Thyroid gland (tissue), 4 donors: ENCODE data around the gene CDH4. TPM values are rescaled to one million over a fixed set of nuclear protein-coding genes. Genes with fewer than 3 reads are reported as not detected.

Source experiments
- DNase-seq, 2 donors: peaks; one replicate each; pipeline ENCODE4 v3.0.0-alpha.2; 2019
- H3K27ac ChIP-seq, 3 donors: fragments of 200-600 bp; sonication (generic); 1 replicate in 2 of 3; 2 replicates in 1 of 3; pipeline ENCODE4 v1.5.1; 2016 to 2019; ENCODE audit warnings: mild to moderate bottlenecking in 1 of 3, moderate library complexity in 1 of 3
- H3K27me3 ChIP-seq: fragments of 200-600 bp; sonication (generic); one replicate; pipeline ENCODE4 v1.5.1; 2019
- H3K36me3 ChIP-seq, 2 donors: fragments of 200-600 bp; sonication (generic); one replicate each; pipeline ENCODE4 v1.5.1; 2016 to 2019
- H3K4me1 ChIP-seq, 2 donors: fragments of 200-600 bp; sonication (generic); one replicate each; pipeline ENCODE4 v1.5.1; 2017 to 2019
- H3K4me3 ChIP-seq, 3 donors: fragments of 200-600 bp; sonication (generic); replicated peaks in 1 of 3; 1 replicate in 2 of 3; 2 replicates in 1 of 3; pipeline ENCODE4 v1.5.1; 2016; ENCODE audit warnings: mild to moderate bottlenecking in 1 of 3
- H3K9me3 ChIP-seq: fragments of 200-600 bp; sonication (generic); one replicate; pipeline ENCODE4 v1.5.1; 2017
- CTCF ChIP-seq, 6 experiments: fragments of 200-600 bp in 3 of 6; fragments of 450-650 bp in 3 of 6; sonication (generic) in 3 of 6; IDR thresholded peaks; one replicate each; pipeline ENCODE4 v1.5.1; 2016 to 2019; ENCODE audit warnings: antibody characterized with exemption in 6 of 6, mild to moderate bottlenecking in 2 of 6, inconsistent platforms in 1 of 6, moderate library complexity in 1 of 6
- POLR2A ChIP-seq, 2 donors: fragments of 450-650 bp; IDR thresholded peaks; one replicate each; pipeline ENCODE4 v1.6.1; 2017; ENCODE audit warnings: antibody characterized with exemption in 2 of 2, mild to moderate bottlenecking in 2 of 2, moderate library complexity in 1 of 2
- WGBS, 2 donors: methylation state at CpG; one replicate each; pipeline ENCODE4 v1.1.5; 2017; 5-methylcytosine and 5-hydroxymethylcytosine counted together
- intact Hi-C: fragments of 100-400 bp; cut with DNase I; formaldehyde crosslinking; loops from one replicate; pipeline ENCODE4 v1.15.1; 2023
- total RNA-seq, 4 donors: library from RNA; depleted of rRNA; stranded (reverse); fragments of >200 nt; gene quantifications; one replicate each; pipeline ENCODE4 v1.2.3, GENCODE V29; 2016

CDH4 gene
- total RNA-seq, 4 donors from 2014 or later, result 0.22 to 0.29 (median 0.29) TPM; not detected in 1

GRCh38 chr20:61517419-61517818, 265.4 kb downstream of the CDH4 start:
- 66 to 82% methylated on average over 9 of the region's 9 CpGs for WGBS, 2 donors
- H3K36me3 ChIP-seq, result no peaks in the 10 kb centered on the region
- H3K27me3 ChIP-seq, result no peaks in the 10 kb centered on the region
- no peak overlapping the region for H3K27ac ChIP-seq
- H3K4me1 ChIP-seq, result no peaks in the 10 kb centered on the region
- TF ChIP-seq CTCF (IDR thresholded peaks at IDR 0.05) (no peak), POLR2A (IDR thresholded peaks at IDR 0.05) (no peak)
- intact Hi-C loops, result no loop called here
- no peak overlapping the region for H3K4me3 ChIP-seq
- no peaks in the 10 kb centered on the region for H3K9me3 ChIP-seq
- no peak for DNase-seq

GRCh38 chr20:61518424-61518951, 266.4 kb downstream of the CDH4 start:
- no peaks in the 10 kb centered on the region for H3K27me3 ChIP-seq
- H3K36me3 ChIP-seq, result no peaks in the 10 kb centered on the region
- no peak overlapping the region for H3K27ac ChIP-seq
- intact Hi-C loops, result no loop called here
- no peak overlapping the region for H3K4me3 ChIP-seq
- DNase-seq, result no peak
- no peaks in the 10 kb centered on the region for H3K4me1 ChIP-seq
- no peak for TF ChIP-seq CTCF (IDR thresholded peaks at IDR 0.05)
- TF ChIP-seq POLR2A (IDR thresholded peaks at IDR 0.05), result no peak
- WGBS, 2 donors, result 90 to 94% methylated on average over 5 of the region's 5 CpGs
- no peaks in the 10 kb centered on the region for H3K9me3 ChIP-seq

DNA sequence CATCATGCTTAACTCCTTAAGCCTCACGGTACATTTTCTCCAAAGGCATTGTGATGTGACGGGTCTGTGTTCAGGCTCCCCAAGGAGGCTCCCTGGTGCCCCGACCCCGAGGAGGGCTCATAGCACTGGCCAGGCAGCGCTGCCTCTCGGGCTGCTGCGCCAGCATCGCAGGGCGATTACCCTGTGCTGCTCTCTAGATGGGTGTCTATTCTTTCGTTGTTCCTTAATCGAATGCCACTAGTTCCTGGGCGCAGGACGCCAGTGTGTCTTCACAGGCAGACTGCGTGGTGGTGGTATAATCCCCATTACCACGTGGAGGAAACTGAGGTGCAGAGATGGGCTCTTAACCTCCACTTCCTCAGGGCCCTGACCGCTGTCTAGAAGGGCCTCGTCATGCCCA, 267.4 kb downstream of the CDH4 start:
- Histone ChIP-seq H3K27ac (no peak overlapping the region), H3K36me3 (no peaks in the 10 kb centered on the region), H3K27me3 (no peaks in the 10 kb centered on the region), H3K9me3 (no peaks in the 10 kb centered on the region), H3K4me3 (no peak overlapping the region), H3K4me1 (no peaks in the 10 kb centered on the region)
- no peak for DNase-seq
- intact Hi-C loops, result no loop called here
- no peak for TF ChIP-seq CTCF (IDR thresholded peaks at IDR 0.05)
- TF ChIP-seq POLR2A (IDR thresholded peaks at IDR 0.05), result no peak
- 88 to 89% methylated on average over 17 of the region's 17 CpGs for WGBS, 2 donors

DNA sequence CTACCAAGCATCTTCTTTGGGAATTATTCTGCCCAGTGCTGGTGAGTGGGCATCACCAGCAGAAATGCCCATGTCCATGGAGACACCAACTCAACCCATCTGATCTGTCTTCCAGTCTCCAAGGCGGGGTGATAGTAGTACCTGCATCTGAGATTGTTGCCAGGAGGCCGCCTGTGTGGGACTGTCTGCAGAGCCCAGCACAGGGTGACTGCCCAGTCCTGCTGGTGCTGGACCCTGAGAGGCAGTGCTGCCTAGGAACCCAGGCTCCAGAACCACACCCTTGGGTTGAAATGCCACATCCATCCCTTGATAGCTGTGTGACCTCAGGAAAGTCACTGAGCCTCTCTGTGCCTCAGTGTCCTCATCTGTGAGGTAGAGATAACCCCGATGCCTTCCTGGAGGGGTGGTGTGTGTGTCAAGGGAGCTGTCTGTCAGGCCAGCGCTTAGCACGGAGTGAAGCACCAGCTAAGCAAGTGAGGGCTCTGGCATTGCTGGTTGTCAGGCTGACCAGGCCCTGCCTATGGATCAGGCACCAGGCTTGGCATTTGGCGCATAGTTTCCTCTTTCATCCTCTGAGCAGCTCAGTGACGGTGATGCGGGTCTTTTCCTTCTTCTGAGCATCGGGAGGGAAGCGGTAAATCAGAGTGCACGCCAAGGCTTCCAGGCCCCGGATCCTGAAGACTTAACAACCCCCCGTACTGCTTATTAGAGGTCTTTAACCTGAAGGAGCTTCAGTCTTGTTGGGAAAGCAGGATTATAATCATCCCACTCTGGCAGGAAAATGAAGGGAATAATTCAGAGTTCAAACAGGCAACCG, 268.2 kb downstream of the CDH4 start:
- Histone ChIP-seq H3K4me3 (no peak overlapping the region), H3K36me3 (no peaks in the 10 kb centered on the region), H3K27me3 (no peaks in the 10 kb centered on the region), H3K4me1 (no peaks in the 10 kb centered on the region), H3K27ac (no peak overlapping the region), H3K9me3 (no peaks in the 10 kb centered on the region)
- DNase-seq, result no peak
- TF ChIP-seq CTCF (IDR thresholded peaks at IDR 0.05), result no peak
- no peak for TF ChIP-seq POLR2A (IDR thresholded peaks at IDR 0.05)
- intact Hi-C loops, result no loop called here
- 79 to 84% methylated on average over 11 to 14 of the region's 14 CpGs for WGBS, 2 donors

- Histone ChIP-seq H3K36me3 (no peaks in the 10 kb centered on the region), H3K4me1 (no peaks in the 10 kb centered on the region), H3K4me3 (no peak overlapping the region), H3K27me3 (no peaks in the 10 kb centered on the region), H3K9me3 (no peaks in the 10 kb centered on the region), H3K27ac (no peak overlapping the region)
- TF ChIP-seq CTCF (IDR thresholded peaks at IDR 0.05), result no peak
- TF ChIP-seq POLR2A (IDR thresholded peaks at IDR 0.05), result no peak
- 54 to 63% methylated on average over 14 of the region's 14 CpGs for WGBS, 2 donors
- no peak for DNase-seq
- intact Hi-C loops, result no loop called here
Observed at GRCh38 chr20:61520893-61521460, 268.9 kb downstream of the CDH4 start.
